Daoy (cell line): Measurements from ENCODE around the gene SEPTIN10. TPM values are rescaled to one million over a fixed set of nuclear protein-coding genes. Genes with fewer than 3 reads are reported as not detected.
A peak's percentile ranks its signal among the peaks of the same experiment; 100 is the strongest.
"Not testable (repeated sequence)": the region's sequence is repeated elsewhere in the genome, so short reads cannot be mapped to it uniquely, and the experiment has no call there.

Source experiments
- DNase-seq: peaks from one replicate; pipeline ENCODE4 v3.0.0-alpha.2; 2015; ENCODE audit warnings: low read depth
- total RNA-seq: library from RNA; depleted of rRNA; stranded (reverse); fragments of >200 nt; shearing (Covaris generic); gene quantifications from 2 replicates; pipeline ENCODE4 v1.2.3, GENCODE V29; 2014

The SEPTIN10 gene
- total RNA-seq, 1 experiment from 2014 or later: 42.9 TPM

DNA sequence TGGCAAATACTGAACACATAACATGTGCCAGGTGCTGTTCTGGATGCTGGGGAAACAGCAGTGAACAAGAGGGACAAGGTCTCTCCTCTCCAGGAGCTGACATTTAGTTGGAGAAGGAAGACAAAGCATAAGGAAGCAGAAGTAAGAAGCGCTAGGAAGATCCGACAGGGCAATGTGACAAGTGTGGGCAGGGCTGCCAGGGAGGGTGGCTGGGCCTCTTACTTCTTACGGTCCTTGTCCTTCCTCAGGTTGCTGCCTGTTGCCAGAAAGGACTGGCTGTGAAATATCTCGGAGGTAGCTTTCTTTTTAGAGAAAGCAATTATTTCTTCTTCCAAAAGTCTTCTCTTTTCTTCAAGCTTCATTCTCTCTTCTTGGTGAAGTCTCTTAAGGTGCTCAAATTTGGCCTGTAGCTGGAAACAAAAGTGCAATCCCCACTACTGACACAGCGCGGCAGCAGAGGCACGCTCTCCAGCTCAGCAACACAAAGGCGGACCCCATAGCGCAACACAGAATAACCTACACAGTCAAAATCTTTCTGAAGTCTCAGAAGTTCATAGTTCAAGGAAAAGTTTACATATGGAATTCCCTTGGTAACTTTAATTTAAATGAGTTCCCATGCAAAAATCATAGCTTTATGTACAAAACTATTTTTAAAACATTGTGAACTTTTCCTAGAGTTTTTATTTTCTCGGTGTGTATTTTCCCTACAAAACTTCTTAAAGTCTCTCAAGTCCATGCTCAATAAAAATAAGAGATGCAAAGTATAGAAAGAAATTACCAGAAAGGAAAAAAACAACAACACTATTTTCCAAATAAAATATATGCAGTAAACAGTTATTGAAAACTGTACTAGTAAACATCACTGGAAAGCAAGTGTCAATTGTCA lies 67.7 kb downstream of the SEPTIN10 start:
- peak; percentile 63 for DNase-seq

DNA sequence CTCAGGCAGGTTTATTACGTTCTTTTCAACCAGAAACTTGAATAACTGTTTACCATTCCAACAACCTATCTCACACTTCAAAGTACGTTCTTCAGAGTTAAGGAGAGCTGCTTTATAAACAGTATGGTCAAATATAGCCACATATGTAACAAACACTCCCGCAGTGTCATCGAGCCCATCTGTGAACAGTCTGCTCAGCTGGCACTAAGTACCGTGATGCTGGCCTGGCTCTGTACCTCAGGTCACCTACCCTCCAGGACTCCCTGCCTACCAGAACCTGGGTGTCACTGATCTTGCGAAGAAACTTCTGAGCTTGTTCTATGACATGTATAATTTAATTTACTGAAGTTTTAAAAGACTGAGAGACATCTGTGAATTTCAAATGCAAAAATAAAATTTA lies 71.4 kb downstream of the SEPTIN10 start:
- DNase-seq: no peak

DNA sequence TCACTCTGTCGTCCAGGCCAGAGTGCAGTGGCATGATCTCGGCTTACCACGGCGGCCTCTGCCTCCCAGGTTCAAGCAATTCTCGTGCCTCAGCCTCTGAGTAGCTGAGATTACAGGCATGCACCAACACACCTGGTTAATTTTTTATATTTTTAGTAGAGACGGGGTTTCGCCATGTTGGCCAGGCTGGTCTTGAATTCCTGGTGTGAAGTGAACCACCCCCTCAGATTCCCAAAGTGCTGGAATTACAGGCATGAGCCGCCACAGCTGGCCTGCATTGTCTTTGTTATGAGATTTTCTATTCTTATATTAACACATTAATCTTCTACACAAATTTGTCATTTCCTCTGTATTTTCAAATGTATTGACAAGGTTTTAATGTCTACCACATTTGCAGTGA lies 75.2 kb downstream of the SEPTIN10 start:
- DNase-seq: no peak

DNA sequence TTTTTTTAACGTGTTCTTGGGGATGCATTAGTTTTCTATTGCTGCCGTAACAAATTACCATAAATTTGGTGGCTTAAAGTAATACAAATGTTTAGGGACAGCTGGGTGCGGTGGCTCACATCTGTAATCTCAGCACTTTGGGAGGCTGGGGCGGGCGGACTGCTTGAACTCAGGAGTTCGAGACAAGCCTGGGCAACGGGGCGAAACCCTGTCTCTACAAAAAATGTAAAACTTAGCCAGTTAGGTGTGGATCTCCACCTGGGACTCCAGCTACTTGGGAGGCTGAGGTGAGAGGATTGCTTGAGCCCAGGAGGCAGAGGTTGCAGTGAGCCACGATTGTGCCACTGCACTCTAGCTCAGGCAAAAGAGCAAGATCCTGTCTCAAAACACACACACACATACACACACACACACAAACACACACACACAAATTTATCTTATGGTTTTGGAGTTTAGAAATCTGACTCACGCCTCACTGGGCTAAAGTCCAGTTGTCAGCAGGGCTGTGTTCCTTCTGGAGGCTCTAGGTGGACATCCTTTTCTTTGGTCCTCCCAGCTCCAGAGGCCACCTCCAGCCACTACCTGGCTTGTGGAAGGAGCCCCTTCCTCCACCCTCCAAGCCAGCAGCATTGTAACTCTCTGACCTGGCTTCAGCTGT lies 76.1 kb downstream of the SEPTIN10 start:
- DNase-seq: no peak

DNA sequence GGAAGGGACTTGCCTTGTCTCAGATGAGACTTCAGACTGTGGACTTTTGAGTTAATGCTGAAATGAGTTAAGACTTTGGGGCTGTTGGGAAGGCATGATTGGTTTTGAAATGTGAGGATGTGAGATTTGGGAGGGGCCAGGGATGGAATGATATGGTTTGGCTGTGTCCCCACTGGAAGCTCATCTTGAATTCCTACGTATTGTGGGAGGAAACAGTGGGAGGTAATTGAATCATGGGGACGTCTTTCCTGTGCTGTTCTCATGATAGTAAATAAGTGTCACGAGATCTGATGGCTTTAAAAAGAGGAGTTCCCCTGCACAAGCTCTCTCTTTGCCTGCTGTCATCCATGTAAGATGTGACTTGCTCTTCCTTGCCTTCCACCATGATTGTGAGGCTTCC lies 77.2 kb downstream of the SEPTIN10 start:
- not testable (repeated sequence) for DNase-seq

DNA sequence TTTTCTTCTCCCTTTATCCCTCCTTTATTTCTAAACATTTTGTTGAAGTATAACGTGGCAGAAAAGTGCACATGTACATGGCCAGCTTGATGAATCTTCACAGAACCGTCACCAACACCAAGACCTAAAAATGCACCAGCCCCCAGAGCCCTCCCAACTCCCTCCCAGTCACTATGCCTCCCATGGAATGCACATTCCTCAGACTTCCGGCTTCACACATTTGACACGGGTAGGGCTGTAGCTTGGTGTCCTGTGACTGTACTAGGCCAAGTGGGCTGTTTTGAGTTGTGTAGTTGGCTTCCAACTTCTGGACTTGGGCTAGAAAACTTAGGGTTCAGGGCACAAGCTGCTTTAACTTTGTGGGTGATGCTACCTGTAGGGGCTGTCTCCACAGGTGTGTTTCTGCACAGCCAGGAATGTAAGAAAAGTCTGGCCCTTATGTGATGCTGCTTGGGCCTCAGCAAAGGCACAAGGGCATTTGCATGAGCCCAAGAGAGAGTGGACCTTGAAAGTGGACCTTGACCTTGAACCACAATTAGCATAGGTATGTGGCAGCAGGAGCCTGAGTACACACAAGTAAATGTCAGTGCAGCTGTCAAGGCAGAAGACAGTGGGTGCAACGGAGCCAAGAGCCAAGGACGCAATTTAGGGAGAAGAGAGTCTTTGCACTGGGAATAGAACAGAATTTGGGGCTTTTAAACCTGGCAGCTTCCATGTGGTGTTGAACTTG lies 78.4 kb downstream of the SEPTIN10 start:
- no peak for DNase-seq

DNA sequence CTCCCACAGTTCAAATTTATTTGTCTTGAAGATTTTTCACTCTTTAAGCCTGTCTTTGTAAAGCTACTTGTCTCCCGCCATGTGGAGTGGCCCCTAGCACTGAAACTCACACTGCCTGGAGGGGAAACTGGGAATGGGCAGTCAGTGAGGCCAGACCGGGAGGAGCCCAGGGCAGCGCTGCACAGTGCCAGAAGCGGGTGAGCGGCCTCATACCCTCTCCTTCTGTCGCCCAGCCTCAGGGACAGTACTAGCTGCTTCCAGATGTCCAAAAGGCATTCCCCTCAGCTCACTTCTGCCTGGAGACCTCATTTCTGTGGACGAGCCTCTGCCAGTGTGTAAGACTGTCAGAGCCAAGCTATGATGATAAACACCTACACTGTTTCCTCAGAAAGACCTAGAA lies 79.9 kb downstream of the SEPTIN10 start:
- no peak for DNase-seq

DNA sequence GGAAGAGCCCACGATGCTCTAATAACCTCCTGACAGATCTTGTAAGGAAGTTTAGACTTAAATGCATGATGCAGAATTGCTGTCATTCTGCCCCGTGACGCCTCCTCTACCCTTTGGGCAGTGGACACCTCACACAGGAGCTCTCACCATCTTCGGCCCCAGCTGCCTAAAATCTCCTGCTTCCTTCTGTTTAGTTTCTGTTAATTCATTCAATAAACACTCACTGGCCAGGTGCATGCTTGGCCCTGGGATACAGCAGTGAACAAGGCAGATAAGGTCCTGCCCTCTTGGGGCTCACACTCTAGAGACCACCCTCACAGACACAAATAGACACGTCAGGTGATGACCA lies 81.1 kb downstream of the SEPTIN10 start:
- DNase-seq: no peak

DNA sequence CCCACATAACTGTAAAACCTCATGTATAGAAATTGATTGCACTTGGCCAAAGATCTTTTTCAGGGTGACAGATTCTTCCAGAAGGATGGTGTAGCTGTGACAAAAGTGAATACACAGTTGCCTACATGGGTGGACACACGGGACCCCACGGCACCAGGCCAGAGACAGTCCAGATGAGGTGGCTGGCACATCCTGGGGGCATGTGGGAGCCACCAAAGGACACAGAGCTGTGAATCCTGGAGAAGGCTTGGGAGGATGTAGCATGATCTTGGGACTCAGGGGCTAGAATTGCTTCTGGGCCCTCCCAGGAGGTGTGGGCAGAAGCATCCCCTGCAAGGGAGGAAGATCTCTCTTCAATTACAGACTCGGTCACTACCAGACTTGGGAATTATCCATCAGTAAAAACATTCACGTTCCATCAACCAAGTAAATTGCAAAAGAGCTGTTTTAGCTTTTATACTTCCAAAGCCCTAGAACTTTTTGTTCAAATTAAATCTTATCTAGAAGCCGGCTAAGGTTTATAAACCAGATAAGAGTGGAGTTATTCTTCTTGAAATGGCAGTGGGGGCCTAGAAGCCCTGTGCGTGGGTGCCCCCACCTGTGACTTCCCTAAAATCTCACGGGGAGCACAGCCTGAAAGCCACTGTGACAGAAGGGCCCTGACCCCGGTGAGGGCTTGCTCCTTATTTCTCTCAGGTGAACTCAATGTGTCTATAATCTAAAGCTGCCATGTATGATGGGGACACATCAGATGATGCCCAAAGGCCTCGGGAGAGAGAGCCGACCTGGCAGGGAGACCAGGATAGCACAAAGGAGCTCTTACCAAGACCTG lies 81.7 kb downstream of the SEPTIN10 start:
- no peak for DNase-seq

DNA sequence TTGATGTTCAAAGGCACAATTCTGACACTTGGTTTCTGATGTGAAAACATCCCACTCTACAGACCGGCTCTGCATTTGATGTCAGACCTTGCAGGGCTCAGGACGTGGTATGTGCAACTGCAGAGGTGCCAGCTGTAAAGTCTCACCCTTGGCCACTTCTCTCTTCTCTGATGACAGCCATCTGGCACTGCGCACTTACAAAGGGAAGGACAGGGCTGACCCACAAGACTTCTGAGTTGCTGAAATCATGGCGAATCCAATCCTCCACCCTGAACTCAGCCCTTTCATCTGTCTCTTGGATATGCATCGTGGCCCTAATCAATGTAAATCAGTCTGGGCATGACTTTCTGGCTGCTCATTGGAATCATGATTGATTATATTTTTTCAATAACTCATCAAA lies 82.5 kb downstream of the SEPTIN10 start:
- DNase-seq: no peak

DNA sequence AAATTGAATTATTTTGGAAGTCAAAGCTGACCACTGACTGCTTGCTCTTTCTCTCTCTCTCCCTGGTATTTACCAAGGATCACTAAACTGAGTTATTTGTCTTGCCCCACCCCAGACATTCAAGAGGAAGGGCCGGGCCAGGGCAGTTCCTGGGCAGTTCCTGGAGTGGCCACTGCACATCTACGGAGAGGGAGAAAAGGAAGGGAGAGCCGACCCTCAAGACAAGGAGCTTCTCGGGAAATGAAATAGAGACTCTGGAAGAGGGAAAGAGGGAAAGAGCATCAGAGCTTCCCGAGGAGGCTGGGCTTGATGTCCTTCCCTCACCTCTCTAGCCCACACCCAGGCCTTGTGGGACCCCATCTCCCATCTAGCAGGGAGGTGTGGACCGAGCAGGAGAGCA lies 83.1 kb downstream of the SEPTIN10 start:
- no peak for DNase-seq

DNA sequence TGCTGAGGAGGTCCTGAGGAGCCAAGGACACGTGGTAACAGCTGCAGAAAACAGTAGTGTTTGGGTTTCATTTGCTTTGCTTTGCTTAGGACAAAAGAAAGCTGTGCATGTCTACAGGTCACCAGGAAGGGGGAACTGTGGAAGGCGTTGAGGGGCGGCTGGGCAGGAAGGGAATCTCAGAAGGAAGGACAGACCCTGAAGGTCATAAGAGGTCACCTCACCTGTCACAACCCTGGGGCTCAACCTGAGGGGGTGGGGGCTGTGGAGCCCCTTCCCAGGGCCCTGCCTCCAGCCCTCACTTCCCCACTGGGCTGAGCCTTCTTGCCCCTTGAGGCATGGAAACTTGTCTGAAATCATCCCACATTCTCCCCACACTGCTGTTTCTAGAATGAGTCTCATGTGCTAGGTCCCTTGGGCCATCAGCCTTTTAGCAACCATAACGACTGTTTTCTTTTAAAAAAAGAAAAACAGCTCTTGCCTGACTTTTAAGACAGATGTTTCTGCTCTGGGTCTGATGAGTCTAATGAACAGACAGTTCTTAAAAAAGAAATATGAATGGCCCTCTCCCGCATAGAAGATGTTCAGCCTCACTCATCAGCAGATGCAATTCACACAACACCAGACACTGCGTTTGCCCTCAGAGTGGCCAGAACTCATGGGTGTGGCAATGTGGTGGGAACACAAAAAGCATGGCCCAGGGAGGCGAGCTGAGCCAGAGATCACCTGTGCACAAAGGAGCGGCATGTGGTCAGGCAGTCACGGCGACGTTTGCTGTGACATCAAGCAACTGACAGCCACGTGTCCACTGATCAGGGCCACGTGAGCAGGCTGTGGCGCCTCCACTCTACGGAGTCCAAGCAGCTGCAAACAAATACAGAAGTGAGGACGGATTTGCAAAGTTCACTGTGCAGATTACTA lies 84.0 kb downstream of the SEPTIN10 start:
- no peak for DNase-seq

DNA sequence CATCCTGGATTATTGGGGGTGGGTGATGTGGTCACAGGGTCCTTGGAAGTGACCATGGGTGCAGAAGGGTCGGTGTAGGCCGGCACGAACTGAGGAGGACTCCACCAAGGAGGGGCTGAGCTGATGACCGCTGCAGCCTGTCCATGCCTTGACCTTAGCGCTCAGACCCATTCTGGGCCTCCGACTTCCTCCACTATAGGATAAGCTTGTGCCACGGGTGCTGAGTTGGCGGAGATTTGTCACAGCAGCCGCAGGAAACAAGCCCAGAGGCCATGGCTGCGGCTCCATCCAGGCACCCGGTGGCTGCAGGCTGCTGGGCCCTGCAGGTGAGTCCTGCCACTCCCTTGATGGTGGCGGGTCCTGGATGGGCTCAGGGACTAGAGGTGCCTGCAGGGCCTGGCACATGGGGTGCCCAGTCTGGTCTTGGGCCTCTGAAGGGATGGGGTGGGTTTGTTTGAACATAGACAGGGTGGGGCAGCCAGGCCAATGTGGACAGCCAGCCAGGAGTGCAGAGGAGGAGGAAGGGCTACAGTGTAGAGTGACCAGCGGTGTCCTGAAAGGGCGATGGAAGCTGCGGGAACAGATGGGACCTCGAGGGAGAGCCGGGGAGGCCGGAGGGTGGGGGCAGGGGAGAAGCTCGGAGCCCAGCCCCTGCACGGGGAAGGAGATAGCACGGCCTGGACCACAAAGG lies 84.8 kb downstream of the SEPTIN10 start:
- DNase-seq: no peak

DNA sequence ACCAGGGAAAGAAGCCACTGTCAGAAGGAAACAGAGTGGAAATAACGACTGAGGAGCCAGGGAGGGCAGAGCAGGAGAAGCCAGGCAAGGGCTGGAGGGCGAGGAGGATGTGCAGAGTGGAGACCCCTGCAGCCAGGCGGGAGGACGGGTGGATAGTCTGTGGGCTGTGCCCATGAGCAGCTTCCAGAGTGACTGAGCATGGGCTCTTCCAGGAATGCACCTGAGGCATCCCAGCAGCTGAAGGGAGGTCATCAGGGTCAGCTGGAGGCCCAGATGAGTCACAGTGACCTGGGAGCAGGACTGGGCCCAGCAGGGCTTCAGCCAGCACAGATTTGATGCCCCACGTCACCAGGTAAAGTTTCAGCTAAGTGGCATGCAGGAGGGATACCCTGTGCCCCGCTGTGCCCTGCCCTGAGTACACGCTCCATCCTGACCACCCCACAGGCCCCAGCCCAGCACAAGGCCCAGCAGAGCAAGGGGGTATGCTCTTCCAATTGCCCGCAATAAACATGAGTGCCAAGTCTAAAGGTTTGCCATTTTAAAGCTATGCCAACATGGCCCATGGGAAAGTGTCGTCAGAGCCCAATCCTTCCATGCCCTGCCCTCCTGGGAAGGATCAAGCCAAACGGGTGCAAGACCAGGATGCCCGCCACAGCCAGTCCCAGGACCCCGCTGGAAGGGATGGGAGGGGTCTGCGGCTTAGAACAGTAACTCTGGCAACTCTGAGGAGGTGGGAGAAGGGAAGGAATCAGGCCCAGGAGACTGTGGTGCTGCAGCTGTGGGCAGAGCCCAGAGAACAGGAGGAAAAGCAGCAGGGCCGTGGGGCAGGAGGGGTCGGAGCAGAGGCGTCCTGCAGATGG lies 85.7 kb downstream of the SEPTIN10 start:
- DNase-seq: no peak

DNA sequence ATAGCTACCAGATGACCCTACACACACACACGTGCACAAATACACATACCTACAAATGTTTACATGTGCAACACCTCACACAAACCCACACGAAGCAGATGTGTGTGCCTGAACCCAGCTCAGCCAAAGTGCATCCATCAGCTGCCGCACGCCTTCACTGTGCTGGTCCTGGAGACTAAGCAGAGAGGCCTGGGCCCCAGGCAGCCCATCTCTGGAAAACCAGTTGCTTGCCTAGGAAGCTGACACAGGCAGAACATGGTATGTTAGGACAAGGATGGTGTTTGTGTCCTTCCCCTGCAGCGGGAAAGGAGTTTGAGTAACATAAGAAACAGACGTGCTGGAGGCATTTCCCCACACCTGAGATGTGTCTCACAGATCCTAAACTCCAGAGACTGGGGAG lies 86.7 kb downstream of the SEPTIN10 start:
- DNase-seq: no peak

DNA sequence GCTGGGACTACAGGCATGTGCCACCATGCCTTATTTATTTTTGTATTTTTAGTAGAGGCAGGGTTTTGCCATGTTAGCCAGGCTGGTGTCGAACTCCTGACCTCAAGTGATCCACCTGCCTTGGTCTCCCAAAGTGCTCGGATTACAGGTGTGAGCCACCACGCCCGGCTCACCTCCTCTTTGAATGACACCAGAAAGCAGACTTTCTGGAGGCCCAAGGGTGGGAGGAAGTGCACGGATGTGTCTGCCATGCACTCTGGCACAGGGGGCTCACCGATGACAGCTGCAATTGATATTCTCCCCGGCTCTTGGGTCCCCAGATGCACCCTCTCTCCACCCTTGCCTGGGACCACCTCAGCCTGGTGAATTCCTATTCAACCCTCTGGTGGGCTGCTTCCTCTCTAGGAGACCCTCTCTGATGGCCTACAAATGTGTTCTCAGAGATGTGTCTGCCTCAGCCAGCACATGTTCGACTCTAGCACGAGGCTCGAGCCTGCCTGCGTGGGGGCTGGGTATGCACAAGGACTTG lies 87.3 kb downstream of the SEPTIN10 start:
- no peak for DNase-seq

DNA sequence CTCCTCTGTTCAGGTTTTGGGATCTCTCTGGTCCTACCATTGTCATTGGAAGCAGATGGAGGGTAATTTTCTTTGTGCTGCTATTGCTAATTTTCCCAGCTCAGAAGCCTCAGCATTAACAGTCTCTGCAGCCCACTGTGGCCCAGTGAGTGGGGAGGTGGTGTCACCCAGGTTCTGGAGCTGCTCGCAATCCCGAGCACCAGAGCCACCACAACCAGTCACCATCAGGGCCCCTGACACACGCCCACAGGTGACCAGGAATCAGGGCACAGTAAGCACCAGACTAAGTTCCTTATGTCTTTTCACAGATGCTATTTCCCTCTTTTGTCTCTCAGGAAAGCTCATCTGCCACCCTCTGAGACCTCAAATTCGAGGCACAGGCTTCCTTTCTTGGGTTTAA lies 87.9 kb downstream of the SEPTIN10 start:
- no peak for DNase-seq

DNA sequence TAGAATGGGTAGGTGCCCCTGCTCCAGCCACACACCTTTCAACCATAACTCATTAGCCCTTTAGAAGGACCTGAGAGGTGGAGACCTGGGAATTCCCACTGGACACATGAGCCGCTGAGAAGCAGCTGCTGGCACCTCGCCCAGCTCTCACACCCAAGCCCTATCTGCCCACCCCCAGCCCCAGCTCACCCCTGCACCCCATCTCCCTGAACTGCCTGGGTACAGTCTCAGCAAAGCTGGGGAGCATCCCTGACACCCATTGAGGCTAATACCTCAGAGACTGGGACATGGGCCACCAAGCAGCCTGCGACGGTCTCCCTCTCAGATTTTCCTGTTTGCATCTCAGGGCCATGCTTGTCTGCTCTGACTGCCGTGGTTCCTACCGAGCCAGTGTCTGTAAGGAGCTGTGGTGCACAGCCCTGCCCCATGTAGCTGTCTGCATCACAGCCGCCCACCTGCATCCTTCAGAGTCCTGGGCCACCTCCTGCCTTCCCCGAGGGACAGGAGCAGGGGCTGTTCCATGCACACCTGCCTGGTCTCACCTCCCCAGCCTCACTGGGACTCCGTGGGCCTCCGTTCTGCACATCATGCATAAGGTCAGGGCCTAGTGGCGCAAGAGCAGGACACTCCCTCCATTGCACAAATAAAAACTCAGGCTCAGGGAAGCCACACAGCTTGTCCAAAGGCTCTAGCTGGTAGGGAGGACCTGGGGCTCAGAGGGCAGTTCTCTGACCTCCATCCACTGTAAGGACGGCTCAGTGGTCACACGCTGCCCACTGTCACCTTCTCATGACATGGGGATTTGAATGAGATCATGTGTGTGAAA lies 90.0 kb downstream of the SEPTIN10 start:
- no peak for DNase-seq
